Bone marrow (tissue), 2 donors: ENCODE measurements around the gene PRKCA.
"Not testable (repeated sequence)": the region's sequence is repeated elsewhere in the genome, so short reads cannot be mapped to it uniquely, and the experiment has no call there.

Source experiments
- DNase-seq, 2 donors: peaks; one replicate each; lab custom pipeline; 2025; lab: John Stamatoyannopoulos, UW

Gene PRKCA

GRCh38 chr17:66326476-66327047, 24.1 kb downstream of the PRKCA start:
- no peak for DNase-seq

- DNase-seq = no peak
Observed at GRCh38 chr17:66330646-66331037, 28.2 kb downstream of the PRKCA start.

DNA sequence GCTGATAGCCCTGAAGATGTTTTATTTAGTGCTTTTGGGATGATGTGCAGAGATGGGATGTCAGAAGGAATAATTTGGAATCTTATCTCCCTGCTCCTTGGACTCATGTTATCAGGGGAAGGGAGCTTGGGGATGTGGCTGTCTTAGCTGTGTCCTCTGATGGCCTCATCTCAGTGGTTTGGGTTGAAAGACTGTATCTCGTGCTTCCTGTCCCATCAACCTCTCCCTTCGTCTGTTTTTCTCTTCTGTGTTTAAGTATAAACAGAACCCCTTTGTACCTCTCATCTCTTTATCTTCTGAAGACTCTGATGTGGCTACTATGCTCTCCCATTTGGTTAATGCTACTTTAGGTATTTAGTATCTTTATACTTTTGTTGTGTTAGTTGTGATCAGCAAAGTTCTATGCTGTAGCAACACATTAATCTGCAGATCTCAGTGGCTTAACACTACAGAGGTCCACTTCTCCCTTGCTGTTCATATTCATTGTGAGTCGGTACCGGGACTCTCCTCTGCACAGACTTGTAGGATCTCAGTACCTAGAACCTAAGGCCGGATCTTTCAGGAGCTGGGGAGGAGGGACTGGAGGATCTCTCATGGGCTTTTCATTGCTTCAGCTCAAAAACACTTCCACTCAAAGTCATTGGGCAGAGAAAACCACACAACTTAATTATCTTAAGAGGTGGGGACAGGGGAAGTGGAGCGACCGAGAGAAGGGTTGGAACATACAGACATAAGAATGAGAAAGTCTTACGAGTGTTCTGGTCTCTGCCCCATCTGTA, 28.8 kb downstream of the PRKCA start:
- peak in 1 of 2 donors; percentile 26 for DNase-seq

DNA sequence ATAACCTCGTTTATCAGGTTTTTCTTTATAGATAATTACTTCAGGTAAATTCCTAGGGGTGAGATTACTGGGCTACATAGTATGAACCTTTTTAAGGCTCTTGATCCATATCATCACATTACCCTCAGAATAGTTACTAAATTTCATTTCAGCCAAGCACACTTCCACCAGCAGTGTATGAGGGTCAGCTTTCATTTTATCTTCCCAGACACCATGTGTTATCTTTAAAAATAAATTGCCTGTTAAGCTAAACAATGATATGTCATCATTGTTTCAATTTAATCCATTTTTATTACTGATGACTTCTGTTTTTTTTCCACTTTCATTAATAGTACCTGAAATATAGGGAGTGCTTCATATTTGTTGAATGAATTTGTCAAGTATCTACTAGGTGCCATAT, 33.4 kb downstream of the PRKCA start:
- no peak for DNase-seq

GRCh38 chr17:66337268-66337667, 34.9 kb downstream of the PRKCA start:
- no peak for DNase-seq

DNA sequence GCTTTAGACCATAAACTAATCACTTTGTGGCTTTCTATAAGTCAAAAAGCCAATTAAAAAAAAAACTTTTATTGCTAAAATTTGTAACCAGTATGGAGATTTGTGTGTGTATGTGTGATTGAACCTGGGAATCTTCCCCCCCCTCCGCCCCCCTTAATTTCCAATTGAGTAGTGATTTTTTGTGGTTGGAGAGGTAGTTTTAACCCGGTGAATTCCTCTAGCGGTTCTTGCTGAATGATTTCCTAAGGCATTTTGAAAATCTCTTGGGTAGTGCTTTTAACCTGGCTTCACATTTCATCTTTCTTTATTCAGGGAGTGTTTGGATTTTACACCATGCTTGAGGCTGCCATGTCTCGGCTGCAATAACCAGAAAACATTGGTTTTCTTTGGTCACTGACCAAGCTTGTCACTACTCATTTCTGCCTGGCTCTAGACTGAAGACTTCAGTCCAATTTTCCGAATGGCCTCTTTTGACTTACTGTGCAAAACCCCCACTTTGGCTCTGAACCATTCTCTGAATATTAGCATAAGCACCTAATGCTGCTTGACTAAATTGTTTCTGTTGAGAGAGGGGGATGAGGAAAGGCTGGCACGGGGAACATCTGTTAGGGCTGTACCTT, 35.6 kb downstream of the PRKCA start:
- DNase-seq = no peak

DNA sequence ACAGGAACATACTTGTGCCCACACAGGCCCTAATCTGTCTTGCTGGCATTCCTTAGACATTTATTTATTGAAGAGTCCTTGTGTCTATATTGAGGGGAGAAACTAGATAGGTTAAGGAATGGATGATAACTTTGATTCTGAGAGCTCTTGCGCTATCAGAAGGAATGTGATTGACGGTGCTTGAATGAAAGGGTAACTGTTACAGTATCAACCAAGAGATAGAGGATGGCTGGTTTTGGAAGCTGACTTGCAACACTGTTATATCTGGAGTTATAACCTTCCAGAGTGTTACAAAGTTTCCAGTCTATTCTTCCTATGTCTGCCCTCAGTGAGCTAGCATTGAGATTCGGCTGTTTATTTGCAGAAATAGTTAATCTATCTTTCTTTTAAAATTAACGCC, 36.5 kb downstream of the PRKCA start:
- no peak for DNase-seq

- peak in 1 of 2 donors; percentile 0 for DNase-seq
Observed at GRCh38 chr17:66339561-66339960, 37.1 kb downstream of the PRKCA start.

DNA sequence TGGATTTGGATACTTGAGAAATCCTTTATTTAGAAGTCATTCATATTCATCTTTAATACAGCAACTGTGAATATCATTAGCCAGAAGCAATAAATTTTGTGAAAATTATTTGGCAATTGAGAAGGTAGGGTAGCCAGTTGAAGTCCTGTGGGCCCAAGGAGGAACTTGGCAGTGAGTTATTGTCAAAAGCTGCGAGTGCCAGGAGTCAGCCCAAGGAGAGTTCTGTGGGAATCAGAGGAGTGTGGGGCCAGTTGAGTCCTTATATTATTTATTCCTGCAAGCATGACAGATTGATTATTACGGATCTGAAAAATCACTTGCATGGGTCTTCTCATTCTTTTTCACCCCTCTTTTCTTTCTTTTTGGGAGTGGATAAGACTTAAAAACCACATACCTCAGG, 38.3 kb downstream of the PRKCA start:
- DNase-seq = no peak

DNA sequence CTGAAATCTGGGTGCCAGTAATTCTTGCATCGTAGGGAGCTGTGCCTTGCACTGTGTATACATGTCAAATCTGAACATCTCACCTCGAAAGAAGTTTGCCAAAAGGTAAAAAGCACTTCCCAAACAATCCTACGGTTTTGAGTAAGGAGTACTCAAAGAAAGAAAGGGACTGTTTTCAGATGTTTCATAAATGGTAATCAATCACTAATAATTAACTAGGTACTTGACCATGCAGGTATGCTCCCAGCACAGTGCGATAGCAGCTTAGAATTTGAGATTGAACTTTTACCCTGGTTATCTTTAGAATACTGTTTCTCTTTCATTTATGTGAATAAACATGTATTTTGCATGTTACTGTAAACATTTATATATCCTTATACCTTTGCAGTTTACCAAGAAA, 39.0 kb downstream of the PRKCA start:
- DNase-seq = no peak

DNA sequence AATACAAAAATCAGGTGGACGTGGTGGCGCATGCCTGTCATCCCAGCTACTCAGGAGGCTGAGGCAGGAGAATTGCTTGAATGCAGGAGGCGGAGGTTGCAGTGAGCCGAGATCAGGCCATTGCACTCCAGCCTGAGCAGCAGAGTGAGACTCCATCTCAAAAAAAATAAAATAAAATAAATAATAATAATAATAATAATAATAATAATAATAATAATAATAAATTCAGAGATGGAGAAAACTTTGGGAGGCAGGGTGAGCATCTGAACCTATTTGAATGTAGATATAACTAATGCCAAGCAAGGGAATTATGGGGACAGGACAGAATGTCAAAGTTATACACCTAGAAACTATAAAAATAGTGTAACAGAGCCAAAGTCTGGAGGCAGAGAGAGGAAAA, 39.9 kb downstream of the PRKCA start:
- DNase-seq = not testable (repeated sequence)

GRCh38 chr17:66343531-66344078, 41.2 kb downstream of the PRKCA start:
- DNase-seq = peak in 1 of 2 donors; percentile 41

- no peak for DNase-seq
Observed at GRCh38 chr17:66344473-66344872, 42.1 kb downstream of the PRKCA start.

DNA sequence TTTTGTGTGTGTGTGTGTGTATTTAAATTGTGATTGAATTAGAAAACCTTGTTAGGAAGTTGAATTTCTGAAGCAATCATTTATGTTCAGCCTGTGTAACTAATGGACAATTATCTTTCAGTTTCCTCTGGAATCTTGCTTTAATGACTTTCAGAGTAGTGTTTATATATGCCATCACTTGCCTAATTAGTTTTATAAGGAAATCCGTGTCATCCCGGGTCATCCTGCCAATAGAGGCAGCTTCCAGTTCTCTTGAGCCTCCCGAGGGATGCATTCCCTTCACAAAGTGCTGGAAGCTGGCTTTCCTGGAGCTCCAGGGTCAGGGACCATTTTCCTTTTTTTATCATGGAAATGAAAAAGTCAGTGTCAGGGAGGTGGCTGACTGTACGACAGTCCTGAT, 42.9 kb downstream of the PRKCA start:
- DNase-seq = no peak

DNA sequence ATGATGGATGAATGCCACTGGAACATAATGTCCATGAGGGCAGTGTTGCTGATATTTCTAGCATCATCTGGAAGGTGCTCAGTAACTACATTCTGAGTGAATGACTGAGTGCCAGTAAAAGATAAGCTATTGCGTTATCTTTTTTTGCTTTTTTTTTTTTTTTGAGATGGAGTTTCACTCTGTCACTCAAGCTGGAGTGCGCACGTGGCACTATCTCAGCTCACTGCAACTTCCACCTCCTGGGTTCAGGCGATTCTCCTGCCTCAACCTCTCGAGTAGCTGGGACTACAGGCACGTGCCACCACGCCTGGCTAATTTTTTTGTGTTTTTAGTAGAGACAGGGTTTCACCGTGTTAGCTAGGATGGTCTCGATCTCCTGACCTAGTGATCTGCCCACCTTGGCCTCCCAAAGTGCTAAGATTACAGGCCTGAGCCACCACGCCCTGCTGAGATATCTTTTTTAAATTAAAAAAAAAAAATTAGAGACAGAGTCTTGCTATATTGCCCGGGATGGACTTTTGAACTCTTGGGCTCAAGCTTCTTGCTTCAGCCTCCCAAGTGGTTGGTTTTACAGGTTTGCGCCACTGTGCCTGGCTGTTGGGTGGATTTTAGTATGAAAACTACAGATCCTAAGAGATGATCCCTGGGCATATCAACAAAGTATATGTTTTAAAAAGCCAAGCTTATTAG, 43.7 kb downstream of the PRKCA start:
- not testable (repeated sequence) for DNase-seq

DNA sequence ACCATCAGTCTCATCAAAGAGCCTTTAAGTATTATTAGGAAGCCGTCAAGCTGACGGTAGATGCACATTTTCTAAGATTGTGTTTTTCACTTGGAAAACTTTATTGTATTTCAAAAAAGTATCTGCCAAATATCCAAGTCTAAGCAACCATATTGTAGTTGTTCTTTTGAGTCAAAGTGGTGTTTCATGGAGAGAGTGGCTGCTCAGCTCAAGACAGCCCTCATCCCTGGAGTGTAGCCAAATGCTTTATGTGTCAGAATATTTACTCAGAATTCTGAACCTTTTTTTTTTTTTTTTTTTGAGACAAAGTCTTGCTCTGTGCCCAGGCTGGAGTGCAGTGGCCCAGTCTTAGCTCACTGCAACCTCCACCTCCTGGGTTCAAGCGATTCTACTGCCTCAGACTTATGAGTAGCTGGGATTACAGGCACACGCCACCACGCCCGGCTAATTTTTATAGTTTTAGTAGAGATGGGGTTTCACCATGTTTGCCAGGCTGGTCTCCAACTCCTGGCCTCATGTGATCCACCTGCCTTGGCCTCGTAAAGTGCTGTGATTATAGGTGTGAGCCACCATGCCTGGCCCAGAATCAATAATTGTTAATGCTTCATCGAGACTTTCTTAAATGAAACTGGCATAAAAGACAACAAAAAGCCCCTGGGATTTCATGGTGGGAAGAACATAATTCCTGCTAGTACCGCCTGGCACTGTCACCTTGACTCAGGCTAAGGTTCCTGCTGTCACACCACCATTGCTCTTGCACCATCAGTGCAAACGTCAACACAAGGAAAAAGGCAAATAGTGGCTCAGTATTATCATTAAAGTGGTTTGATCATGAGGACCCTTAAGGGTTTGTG, 45.5 kb downstream of the PRKCA start:
- peak in 1 of 2 donors; percentile 13 for DNase-seq

DNA sequence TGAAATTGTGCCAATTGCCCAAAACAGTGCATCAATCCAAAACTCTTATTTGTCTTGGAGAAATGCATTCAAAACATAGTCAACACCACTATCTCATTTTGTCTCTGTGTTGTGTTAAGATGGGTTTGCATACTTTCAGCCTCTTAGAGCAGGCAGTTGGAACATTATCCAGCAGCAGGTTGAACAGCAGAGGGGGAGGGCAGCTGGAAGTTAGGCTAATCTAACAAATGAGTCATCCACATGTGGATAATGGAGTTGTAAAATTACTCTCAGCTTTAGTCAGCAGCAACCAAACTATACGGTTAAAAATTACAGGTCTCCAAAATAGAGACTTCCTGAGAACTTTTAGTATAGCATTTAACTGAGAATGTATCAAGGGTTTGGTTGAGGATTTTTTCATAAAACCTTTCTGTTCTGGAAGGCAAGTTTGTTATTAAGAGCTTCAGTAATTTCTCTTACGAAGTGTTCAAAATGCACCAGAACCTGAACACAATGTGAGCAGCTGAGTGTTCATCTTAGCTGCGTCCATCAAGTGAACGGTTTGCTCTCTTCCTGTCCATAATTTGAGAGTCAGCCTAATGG, 46.3 kb downstream of the PRKCA start:
- DNase-seq = peak in 1 of 2 donors; percentile 2

DNA sequence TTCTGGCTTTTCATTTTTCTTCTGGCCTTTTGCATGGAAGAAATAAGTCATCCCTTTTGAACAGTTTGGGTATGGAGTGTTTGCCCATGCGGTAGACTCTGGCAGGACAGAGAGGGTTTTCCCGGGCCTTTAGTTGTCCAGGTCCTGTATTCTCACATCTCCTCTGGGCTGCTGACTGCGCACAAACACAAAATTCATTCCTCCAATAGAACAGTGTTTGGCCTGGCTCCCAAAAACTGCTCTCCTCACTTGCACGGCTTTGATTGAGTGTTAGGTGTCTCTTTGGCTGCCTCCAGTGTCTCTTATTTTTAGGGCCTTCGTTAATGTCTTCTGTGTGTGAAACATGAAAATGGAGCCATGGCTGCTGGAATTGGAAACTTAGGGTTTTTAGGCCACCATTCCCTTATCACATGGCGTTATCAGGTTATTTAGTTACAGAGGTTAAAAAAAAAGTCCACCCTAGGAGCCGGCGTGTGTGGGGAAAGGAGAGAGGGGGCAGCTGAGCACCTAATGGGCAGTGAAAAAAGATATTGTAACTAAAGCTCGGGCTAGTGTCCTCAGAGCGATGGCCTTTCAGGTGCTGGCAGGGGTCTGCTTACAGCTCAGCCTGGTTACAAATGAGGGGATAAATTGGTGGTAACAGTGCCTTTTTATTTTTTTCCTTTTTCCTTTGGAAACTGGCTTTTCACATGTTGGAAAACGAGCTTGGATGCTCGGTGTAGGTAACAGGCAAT, 47.3 kb downstream of the PRKCA start:
- no peak for DNase-seq

GRCh38 chr17:66350576-66350975, 48.2 kb downstream of the PRKCA start:
- DNase-seq = not testable (repeated sequence)

DNA sequence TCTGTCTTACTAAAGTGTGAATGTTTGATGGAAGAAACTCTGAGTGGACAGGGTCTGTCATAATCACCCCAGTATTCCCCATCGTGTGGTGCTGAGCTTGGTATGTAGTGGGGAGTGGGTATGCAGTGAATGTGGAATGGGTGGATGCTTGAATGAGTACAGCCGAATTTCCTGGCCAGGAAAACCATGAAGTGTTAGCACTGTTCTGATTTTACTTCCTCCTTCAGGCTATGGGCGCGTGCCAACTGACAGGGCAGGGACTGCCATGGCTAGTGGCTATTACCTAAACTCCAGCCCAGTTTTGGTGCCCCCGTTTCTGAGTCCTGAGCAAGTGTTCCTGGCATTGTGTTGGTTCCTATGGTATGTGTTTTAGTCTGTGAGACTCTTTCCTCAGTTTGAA, 48.6 kb downstream of the PRKCA start:
- no peak for DNase-seq
